IMR-90 (cell line): Measurements from ENCODE around the gene SIX5. TPM values are rescaled to one million over a fixed set of nuclear protein-coding genes. Genes with fewer than 3 reads are reported as not detected.

Experiments
- ATAC-seq: fragments of 200-7000 bp; cut with Tn5 transposase; 2 replicates; pipeline ENCODE4 v1.9.1; 2020; ENCODE audit warnings: low read depth, mild to moderate bottlenecking, moderate library complexity
- BruUV-seq: library from RNA; stranded (reverse); fragments of 400-500 nt; replicated peaks from 2 replicates; lab custom pipeline; 2021; lab: Mats Ljungman, UMichigan
- CTCF ChIA-PET: fragments of 300-600 bp; formaldehyde crosslinking; extraction: SDS; loops from one replicate; lab custom pipeline; 2021; ENCODE audit warnings: antibody characterized with exemption; lab: Yijun Ruan, JAX
- POLR2A ChIA-PET: fragments of 300-600 bp; sonication (Branson Sonifier 250); formaldehyde crosslinking; loops from one replicate; lab custom pipeline; 2022; ENCODE audit warnings: antibody characterized with exemption; ENCODE audit not compliant: unreplicated experiment; lab: Charles Lee
- DNase-seq: peaks from one replicate; pipeline ENCODE4 v3.0.0; 2013
- H2AFZ ChIP-seq: replicated peaks from 2 replicates; pipeline ENCODE3; 2013; ENCODE audit warnings: low read length, mild to moderate bottlenecking; ENCODE audit not compliant: poor library complexity
- H2AK5ac ChIP-seq: 2 replicates; pipeline ENCODE4 v1.6.1; 2013; ENCODE audit warnings: low read depth, low read length, inconsistent platforms
- H2AK9ac ChIP-seq: replicated peaks from 2 replicates; pipeline ENCODE3; 2013; ENCODE audit warnings: mild to moderate bottlenecking, low read depth, low read length, moderate library complexity; ENCODE audit not compliant: poor library complexity
- H2BK120ac ChIP-seq: 2 replicates; pipeline ENCODE4 v1.6.1; 2013; ENCODE audit warnings: low read depth, low read length, inconsistent platforms
- H2BK15ac ChIP-seq: 3 replicates; pipeline ENCODE4 v1.6.1; 2013; ENCODE audit warnings: low read depth, low read length, inconsistent platforms
- H2BK20ac ChIP-seq: 2 replicates; pipeline ENCODE4 v1.6.1; 2013; ENCODE audit warnings: low read depth, mild to moderate bottlenecking, inconsistent platforms, low read length, moderate library complexity
- H2BK5ac ChIP-seq: 2 replicates; pipeline ENCODE4 v1.6.1; 2013; ENCODE audit warnings: mild to moderate bottlenecking, low read depth, low read length, inconsistent platforms; ENCODE audit not compliant: poor library complexity, severe bottlenecking
- H3K14ac ChIP-seq: replicated peaks from 2 replicates; pipeline ENCODE4 v1.6.1; 2013; ENCODE audit warnings: low read depth, low read length, inconsistent platforms
- H3K18ac ChIP-seq: 2 replicates; pipeline ENCODE4 v1.6.1; 2013; ENCODE audit warnings: low read depth, low read length, control low read depth
- H3K23ac ChIP-seq: 2 replicates; pipeline ENCODE4 v1.6.1; 2013; ENCODE audit warnings: low read depth, low read length, inconsistent platforms
- H3K27ac ChIP-seq: 2 replicates; pipeline ENCODE4 v1.5.1; 2013; ENCODE audit warnings: mild to moderate bottlenecking, control low read depth, low read length; ENCODE audit not compliant: insufficient read depth
- H3K27me3 ChIP-seq: 2 replicates; pipeline ENCODE4 v1.6.1; 2013; ENCODE audit warnings: low read length; ENCODE audit not compliant: control insufficient read depth, insufficient read depth
- H3K36me3 ChIP-seq: 2 replicates; pipeline ENCODE4 v1.6.1; 2013; ENCODE audit warnings: low read length, mixed read lengths; ENCODE audit not compliant: control insufficient read depth, insufficient read depth
- H3K4ac ChIP-seq: 2 replicates; pipeline ENCODE4 v1.6.1; 2013; ENCODE audit warnings: low read depth, low read length, inconsistent platforms
- H3K4me1 ChIP-seq: 2 replicates; pipeline ENCODE4 v1.6.1; 2013; ENCODE audit warnings: low read length, mixed read lengths; ENCODE audit not compliant: control insufficient read depth, insufficient read depth
- H3K4me2 ChIP-seq: 2 replicates; pipeline ENCODE4 v1.6.1; 2013; ENCODE audit warnings: low read depth, mild to moderate bottlenecking, control low read depth, low read length, moderate library complexity
- H3K4me3 ChIP-seq: 2 replicates; pipeline ENCODE4 v1.5.1; 2013; ENCODE audit warnings: low read depth, mild to moderate bottlenecking, control low read depth, low read length, moderate library complexity; ENCODE audit not compliant: insufficient read depth
- H3K56ac ChIP-seq: 2 replicates; pipeline ENCODE4 v1.6.1; 2013; ENCODE audit warnings: low read length, inconsistent platforms; ENCODE audit not compliant: insufficient read depth; ENCODE audit errors: extremely low read depth
- H3K79me1 ChIP-seq, 2 experiments: 2 replicates each; pipeline ENCODE4 v1.6.1; 2013; ENCODE audit warnings: low read length in 2 of 2, inconsistent platforms in 1 of 2, low read depth in 1 of 2
- H3K9ac ChIP-seq: 2 replicates; pipeline ENCODE4 v1.6.1; 2013; ENCODE audit warnings: low read depth, low read length, control low read depth
- H3K9me1 ChIP-seq: 2 replicates; pipeline ENCODE4 v1.6.1; 2013; ENCODE audit warnings: low read length, inconsistent platforms; ENCODE audit not compliant: insufficient read depth
- H3K9me3 ChIP-seq: 2 replicates; pipeline ENCODE4 v1.6.1; 2013; ENCODE audit warnings: low read length; ENCODE audit not compliant: control insufficient read depth, insufficient read depth
- H4K20me1 ChIP-seq: 2 replicates; pipeline ENCODE4 v1.6.1; 2013; ENCODE audit warnings: low read length, inconsistent platforms; ENCODE audit not compliant: insufficient read depth
- H4K5ac ChIP-seq: 2 replicates; pipeline ENCODE4 v1.6.1; 2013; ENCODE audit warnings: mild to moderate bottlenecking, low read depth, low read length, control low read depth
- H4K8ac ChIP-seq, 2 experiments: 2 replicates each; pipeline ENCODE4 v1.6.1; 2013; ENCODE audit warnings: low read depth in 2 of 2, low read length in 2 of 2, control low read depth in 1 of 2, inconsistent platforms in 1 of 2
- H4K91ac ChIP-seq: 2 replicates; pipeline ENCODE4 v1.6.1; 2013; ENCODE audit warnings: low read depth, low read length, inconsistent platforms; ENCODE audit not compliant: insufficient read depth
- BHLHE40 ChIP-seq: fragments of 150-350 bp; IDR thresholded peaks from 2 replicates; pipeline ENCODE4 v1.6.1; 2016; ENCODE audit warnings: mild to moderate bottlenecking, low read depth, low read length
- CEBPB ChIP-seq: IDR thresholded peaks from 2 replicates; pipeline ENCODE4 v1.6.1; 2012; ENCODE audit warnings: low read depth, low read length, improper control_type of control experiment
- CHD1 ChIP-seq: IDR thresholded peaks from 2 replicates; pipeline ENCODE4 v1.6.1; 2012; ENCODE audit warnings: low read depth, low read length, improper control_type of control experiment
- CTCF ChIP-seq: conservative IDR thresholded peaks from 2 replicates; pipeline ENCODE4 v1.5.1; 2012; ENCODE audit warnings: mild to moderate bottlenecking, low read depth, low read length, improper control_type of control experiment
- ELK1 ChIP-seq: fragments of 150-350 bp; IDR thresholded peaks from 2 replicates; pipeline ENCODE4 v1.6.1; 2016; ENCODE audit warnings: low read depth, mild to moderate bottlenecking, low read length, moderate library complexity, borderline replicate concordance
- FOS ChIP-seq: fragments of 150-350 bp; IDR thresholded peaks from 2 replicates; pipeline ENCODE4 v1.6.1; 2016; ENCODE audit warnings: low read depth, low read length
- MAFK ChIP-seq: IDR thresholded peaks from 2 replicates; pipeline ENCODE4 v1.6.1; 2012; ENCODE audit warnings: low read depth, low read length, improper control_type of control experiment
- MXI1 ChIP-seq: IDR thresholded peaks from 2 replicates; pipeline ENCODE4 v1.6.1; 2012; ENCODE audit warnings: low read depth, mild to moderate bottlenecking, low read length, moderate library complexity, borderline replicate concordance
- NFE2L2 ChIP-seq: fragments of 150-350 bp; IDR thresholded peaks from 2 replicates; pipeline ENCODE4 v1.6.1; 2016; ENCODE audit warnings: low read depth, mild to moderate bottlenecking, low read length
- POLR2A ChIP-seq: IDR thresholded peaks from 2 replicates; pipeline ENCODE4 v1.6.1; 2012; ENCODE audit warnings: mild to moderate bottlenecking, low read depth, low read length
- RAD21 ChIP-seq: IDR thresholded peaks from 2 replicates; pipeline ENCODE4 v1.6.1; 2012; ENCODE audit warnings: low read length, improper control_type of control experiment
- RCOR1 ChIP-seq: IDR thresholded peaks from 2 replicates; pipeline ENCODE4 v1.6.1; 2012; ENCODE audit warnings: mild to moderate bottlenecking, low read length, improper control_type of control experiment; ENCODE audit not compliant: insufficient replicate concordance
- RFX5 ChIP-seq: IDR thresholded peaks from 2 replicates; pipeline ENCODE4 v1.8.0; 2012; ENCODE audit warnings: low read depth, mild to moderate bottlenecking, low read length, moderate library complexity
- SMC3 ChIP-seq: fragments of 150-350 bp; IDR thresholded peaks from 2 replicates; pipeline ENCODE4 v1.6.1; 2016; ENCODE audit warnings: low read depth, mild to moderate bottlenecking, antibody characterized with exemption, low read length, moderate library complexity
- WGBS, 2 experiments: methylation state at CpG; one replicate each; pipeline versions ENCODE4 v1.1.5 to v1.1.7; 2013; ENCODE audit warnings: missing lambda C conversion rate in 2 of 2; ENCODE audit not compliant: insufficient read length in 1 of 2; ENCODE audit errors: extremely low coverage in 2 of 2; 5-methylcytosine and 5-hydroxymethylcytosine counted together
- dilution Hi-C: fragments of 300-500 bp; cut with HindIII; formaldehyde crosslinking; loops from one replicate; pipeline ENCODE4 v1.14.3; 2018; ENCODE audit warnings: low sequenced_read_pairs; ENCODE audit not compliant: unreplicated experiment
- in situ Hi-C: fragments of 300-500 bp; cut with MboI; formaldehyde crosslinking; loops from 3 replicates; pipeline ENCODE4 v1.14.3; 2019; ENCODE audit warnings: low sequenced_read_pairs, inconsistent platforms, mixed read lengths
- intact Hi-C: fragments of 100-400 bp; cut with micrococcal nuclease; formaldehyde crosslinking; loops from 2 replicates; pipeline ENCODE4 v1.10.0; 2022
- polyA plus RNA-seq, 3 experiments: library from polyadenylated mRNA; depleted of rRNA; stranded (reverse); fragments of >200 nt; gene quantifications; 2 replicates each; pipeline ENCODE4 v1.2.3, GENCODE V29; 2012; ENCODE audit warnings: low replicate concordance in 1 of 3
- total RNA-seq: library from RNA; depleted of rRNA; stranded (reverse); fragments of >200 nt; gene quantifications from 2 replicates; pipeline ENCODE4 v1.2.3, GENCODE V29; 2012
- TF ChIP-seq, protein P1 (sequence below): fragments of 150-350 bp; IDR thresholded peaks from 2 replicates; pipeline ENCODE4 v1.6.1; 2017; ENCODE audit warnings: mild to moderate bottlenecking, antibody characterized with exemption, low read length, low read depth

Gene SIX5
- total and polyA plus RNA-seq, 2 of the 4 experiments (the other 2 are of a cell fraction), result 0.90 to 15.5 TPM

DNA sequence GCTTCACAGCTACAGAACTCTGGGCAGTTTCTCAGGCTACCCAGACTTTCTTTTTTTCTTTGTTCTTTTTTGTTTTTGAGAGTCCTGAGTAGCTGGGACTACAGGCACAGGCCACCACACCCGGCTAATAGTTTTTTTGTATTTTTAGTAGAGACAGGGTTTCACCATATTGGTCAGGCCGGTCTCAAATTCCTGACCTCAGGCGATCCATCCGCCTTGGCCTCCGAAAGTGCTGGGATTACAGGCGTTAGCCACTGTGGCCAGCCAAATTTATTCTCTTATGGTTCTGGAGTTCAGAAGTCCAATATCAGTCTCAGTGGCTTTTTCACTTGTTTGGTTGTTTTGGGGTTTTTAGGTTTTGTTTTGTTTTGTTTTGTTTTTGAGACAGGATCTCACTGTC is 23.4 kb downstream of the SIX5 start:
- Histone ChIP-seq H3K9me1 (no peaks in the 10 kb centered on the region), H3K23ac (no peak overlapping the region), H3K36me3 (no peaks in the 10 kb centered on the region), H4K5ac (no peak overlapping the region), H2AK9ac (no peak overlapping the region), H2BK120ac (no peak overlapping the region), H3K9me3 (no peaks in the 10 kb centered on the region), H3K14ac (no peak overlapping the region), H4K20me1 (no peaks in the 10 kb centered on the region), H4K91ac (no peak overlapping the region), H3K27me3 (peaks cover 22% of the 10 kb centered on the region), H3K18ac (no peak overlapping the region), H2BK15ac (no peak overlapping the region), H2AFZ (no peak overlapping the region), H3K4me2 (no peak overlapping the region), H3K9ac (no peak overlapping the region), H4K8ac (no peak overlapping the region), H3K56ac (no peak overlapping the region), H2BK5ac (no peak overlapping the region), H3K27ac (no peak overlapping the region), H3K4me3 (no peak overlapping the region), H3K4me1 (no peaks in the 10 kb centered on the region), H3K4ac (no peak overlapping the region), H2AK5ac (no peak overlapping the region), H2BK20ac (no peak overlapping the region), H3K79me1 (no peaks in the 10 kb centered on the region)
- ChIA-PET POLR2A (no interaction called here), CTCF (no interaction called here)
- dilution Hi-C loops, result no loop called here
- 87% methylated on average over 5 of the region's 6 CpGs; no CpG with 5 or more reads in 1 of the 2 experiments for WGBS, 2 experiments
- intact Hi-C loops, result no loop called here
- in situ Hi-C loops, result no loop called here
- no peak for DNase-seq
- no TSS peak for BruUV-seq
- TF ChIP-seq NFE2L2 (no peak), SMC3 (no peak), BHLHE40 (no peak), ELK1 (no peak), POLR2A (no peak), CEBPB (no peak), MXI1 (no peak), RAD21 (no peak), FOS (no peak), CHD1 (no peak), RCOR1 (no peak), RFX5 (no peak), CTCF (no peak), MAFK (no peak)
- TF ChIP-seq, protein P1, sequence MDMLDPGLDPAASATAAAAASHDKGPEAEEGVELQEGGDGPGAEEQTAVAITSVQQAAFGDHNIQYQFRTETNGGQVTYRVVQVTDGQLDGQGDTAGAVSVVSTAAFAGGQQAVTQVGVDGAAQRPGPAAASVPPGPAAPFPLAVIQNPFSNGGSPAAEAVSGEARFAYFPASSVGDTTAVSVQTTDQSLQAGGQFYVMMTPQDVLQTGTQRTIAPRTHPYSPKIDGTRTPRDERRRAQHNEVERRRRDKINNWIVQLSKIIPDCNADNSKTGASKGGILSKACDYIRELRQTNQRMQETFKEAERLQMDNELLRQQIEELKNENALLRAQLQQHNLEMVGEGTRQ, result no peak
- no peak for ATAC-seq
